Fibroblast of skin of right quadriceps (primary cell): ENCODE data around the gene S1PR5.
"Not testable (repeated sequence)": the region's sequence is repeated elsewhere in the genome, so short reads cannot be mapped to it uniquely, and the experiment has no call there.

Source experiments
- DNase-seq: peaks from one replicate; pipeline ENCODE4 v3.0.0-alpha.2; 2013

Gene S1PR5

DNA sequence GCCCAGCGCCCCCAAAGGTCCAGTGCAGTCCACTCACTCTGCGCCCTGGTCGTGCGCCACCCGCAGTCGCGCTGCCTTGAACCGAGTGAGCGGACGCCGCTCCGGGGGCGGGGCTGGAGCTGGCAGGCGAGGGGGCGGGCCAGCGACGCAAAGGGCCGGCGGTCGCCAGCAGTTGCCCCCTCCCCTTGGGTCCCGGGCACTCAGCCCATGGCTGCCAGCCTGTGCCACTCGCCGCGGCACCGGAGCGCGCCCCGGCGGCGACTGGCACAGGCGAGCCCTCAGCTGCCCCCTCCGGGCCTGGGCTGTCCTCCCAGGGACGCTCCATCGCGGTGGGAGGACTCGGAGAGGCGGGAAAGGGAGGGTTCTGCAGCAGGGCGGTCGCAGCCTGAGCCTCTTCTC is at the start of gene S1PR5:
Gene S1PR5, minus strand, starts transcription at position 87 of the 399 bp plus-strand sequence. CDS start 2,436 bp downstream, outside the sequence.
- no peak for DNase-seq

DNA sequence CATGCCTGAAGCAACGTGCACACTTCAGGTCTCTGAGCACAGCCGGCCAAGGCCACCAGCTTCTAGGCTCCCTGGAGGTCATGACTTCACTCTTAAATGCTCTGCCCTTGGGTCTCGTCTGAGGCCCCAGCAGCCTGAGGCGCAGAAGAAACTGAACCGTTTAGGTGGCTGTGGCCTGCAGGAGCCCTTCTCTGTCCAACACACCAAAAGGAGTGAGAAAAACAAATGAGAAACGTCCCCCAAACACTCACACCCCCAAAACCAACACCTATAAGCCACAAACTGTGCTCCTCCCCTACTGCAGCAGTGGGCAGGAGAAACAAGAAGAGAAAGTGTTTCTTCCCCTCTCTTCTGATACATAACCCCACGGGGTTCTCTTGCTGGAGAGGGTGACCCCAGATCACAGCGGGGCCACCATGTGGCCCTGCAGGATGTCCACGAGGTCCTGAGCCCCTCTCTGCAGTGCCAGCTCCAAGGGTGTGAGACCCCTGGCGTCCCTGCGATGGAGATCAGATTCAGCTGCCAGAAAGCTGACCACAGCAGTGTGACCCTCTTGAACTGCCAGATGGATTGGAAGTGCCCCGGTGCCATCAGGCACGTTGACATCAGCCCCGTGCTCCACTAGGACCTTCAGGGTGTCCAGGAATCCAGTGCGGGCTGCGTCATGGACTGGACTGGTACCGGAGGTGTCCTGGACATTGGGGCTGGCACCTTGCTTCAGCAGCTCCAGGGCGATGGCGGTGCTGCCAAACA is 49.6 kb upstream of the S1PR5 start:
- no peak for DNase-seq

DNA sequence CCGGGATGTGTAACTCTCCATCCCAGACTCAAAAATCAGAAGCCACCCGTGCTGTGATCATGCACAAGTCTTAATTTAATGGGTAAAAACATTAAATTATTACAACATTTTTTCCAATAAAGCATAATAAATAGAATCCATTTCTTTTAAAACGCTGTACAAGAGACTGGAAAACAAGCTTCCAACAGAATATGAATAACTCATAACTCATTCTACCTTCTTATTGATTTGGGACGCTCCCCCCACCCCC is 49.1 kb upstream of the S1PR5 start:
- no peak for DNase-seq

DNA sequence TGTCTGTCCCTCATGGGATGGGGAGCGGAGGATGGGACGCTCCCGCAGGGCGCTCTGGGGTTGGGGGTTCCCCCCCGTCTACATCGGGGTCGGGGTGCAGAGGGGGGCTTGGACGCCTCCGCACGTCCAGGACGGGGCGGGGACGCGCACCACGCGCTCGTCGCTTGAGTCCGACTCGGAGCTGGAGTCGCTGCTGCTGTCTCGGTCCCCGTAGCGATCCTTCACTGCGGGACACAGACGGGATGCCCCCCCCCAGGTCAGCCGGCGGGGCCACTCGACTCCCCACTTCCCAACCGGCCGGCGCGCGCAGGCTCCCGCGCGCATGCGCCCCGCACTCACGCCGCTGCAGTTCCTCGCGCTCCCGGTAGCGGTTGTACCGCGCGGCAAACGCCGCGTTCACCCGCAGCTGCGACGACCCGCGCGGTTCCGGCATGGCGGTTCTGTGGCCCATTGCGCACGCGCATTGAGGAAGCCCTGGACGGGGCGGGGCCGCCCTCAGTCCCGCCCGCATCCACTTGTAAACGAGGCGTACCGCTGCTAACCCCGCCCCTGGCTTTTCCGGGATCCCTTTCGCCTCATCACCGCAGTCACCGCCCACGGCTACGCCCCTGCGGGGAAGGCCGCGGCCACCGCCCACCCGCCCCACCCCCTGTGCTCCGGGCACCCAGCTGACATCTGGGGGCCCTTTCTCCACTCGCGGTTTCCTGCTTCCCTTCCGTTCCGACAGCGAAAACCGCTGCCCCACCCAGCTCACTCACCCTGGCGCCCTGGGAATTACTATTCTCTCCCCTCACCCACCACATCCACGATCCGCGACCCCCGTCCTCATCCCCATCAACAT is 48.5 kb upstream of the S1PR5 start, which contains the start of gene KRI1:
Gene KRI1, minus strand, starts transcription at position 444 of the 841 bp plus-strand sequence. Its CDS starts 11 bp downstream, at position 433.
- DNase-seq = peak; percentile 96

DNA sequence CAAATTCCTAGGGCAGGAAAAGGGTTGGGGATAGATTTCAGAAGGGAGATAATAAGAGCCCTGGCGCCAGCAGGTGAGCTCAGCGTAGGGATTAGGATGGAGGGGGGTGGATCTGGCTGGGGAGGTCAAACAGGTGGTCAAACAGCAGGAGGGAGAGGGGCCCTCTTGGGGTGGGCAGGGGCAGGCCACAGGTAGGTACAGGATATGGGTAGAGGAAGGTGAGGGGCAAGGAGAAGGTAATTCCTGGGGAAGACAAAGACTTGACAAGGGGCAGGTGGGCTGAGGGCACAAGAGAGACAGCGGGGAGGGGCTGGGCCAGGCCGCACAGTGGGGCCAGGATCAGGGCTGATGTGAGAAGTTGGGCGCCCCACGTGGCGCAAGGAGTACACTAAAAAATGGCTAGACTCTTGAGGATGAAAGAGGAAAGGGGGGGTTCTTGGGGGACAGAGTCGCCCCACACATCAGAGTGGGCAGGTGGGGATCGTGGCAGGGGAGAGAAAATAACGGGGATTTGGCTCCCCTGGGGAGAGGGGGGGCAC is 47.9 kb upstream of the S1PR5 start:
- DNase-seq = peak; percentile 43

DNA sequence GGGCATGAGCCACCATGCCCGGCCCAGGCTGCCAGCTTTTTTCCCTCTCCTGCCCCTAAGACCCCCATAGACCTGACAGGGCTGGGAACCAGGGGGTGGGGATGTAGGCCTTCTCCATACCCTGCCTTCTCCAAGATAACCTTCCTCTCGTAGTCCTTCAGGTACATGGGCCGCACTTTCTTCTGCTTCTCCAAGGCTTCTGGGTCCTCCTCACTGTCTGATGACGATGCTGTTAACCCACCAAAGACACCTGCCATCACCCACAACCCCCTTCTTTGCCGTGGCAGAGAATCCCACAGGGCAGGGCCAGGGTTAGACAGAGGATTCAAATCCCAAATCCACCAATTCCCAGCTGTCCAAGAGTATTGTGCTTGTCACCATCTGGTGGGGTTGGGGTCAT is 45.4 kb upstream of the S1PR5 start:
- DNase-seq = no peak

DNA sequence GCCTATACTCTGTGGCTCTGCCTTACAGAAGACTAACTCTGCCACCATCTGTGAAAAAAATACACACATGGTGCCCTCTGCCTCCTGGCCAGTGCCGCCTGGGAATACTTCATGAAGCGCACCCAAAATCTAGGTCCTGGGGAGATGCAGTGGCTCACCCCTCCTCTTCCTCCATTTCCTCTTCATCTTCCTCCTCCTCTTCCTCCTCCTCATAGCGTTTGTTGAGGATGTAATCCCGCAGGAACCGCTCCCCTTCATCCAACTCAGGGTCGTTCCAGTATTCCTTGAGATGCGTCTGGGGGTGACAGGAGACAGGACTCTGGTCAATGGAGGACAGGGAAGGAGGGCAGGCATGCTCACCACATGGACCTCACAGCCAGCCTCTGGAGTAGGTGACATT is 42.9 kb upstream of the S1PR5 start:
- no peak for DNase-seq

- no peak for DNase-seq
Observed at GRCh38 chr19:10557603-10558197, 40.5 kb upstream of the S1PR5 start.

GRCh38 chr19:10555610-10555973 is 38.3 kb upstream of the S1PR5 start:
- no peak for DNase-seq

DNA sequence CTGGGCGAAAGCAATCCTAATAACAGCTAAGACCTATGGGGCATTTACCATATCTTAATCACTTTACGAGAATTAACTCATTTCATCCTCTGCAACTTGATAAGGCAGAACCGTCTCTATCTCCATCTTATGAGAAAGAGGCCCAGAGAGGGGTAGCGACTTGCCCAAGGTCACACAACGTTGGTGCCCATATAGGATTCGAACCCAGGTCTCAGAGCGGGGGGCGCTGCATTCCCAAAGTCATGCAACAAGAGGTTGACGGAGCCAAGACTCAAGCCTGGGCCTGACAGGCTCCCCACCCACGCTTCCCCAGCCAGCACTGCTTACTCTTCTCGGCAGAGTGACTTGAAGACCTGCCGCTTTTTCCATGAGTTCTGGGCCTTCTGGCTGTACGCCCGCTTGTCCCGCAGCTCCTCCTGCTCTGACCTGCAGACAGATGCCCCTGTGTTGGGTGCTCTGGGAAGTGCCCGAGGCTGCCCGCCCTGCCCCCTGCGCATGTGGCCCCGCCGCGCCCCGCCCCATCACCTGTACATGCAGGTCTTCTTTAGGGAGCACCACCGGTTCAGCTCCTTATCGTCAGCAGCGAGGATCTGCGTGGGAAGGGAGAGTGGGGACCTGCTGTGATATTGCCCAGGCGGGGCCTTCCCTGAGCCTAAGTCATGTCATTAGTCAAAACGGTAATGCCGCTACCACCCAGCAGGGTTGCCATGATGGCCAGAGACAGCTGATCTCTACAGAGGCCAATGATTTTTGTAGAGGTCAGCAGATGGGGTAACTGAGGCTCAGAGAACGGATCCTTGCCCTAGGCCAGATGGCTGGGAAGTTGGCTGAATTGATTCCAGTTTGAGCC is 37.7 kb upstream of the S1PR5 start:
- no peak for DNase-seq

DNA sequence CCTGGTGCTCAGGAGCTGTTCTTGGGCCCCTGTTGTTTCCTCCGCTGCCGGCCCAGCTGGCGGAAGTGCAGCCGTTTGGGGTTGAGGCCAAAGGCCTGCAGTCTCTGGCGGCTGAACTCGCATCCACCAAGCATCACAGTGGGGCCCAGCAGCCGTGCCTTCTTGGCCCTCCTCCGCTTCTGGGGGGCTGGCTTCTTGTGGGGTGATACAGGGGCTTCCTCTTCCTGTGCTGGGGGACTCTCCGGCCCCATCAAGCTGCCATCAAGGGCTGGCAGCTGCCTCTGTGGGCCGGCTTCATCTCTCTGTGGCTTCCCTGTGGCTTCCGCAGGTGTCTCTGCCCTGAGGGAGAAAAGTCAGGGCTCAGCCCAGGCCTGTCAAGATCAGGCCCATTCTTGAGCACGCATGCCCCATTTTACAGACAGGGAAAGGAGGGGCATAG is 36.7 kb upstream of the S1PR5 start:
- DNase-seq = no peak

- DNase-seq = no peak
Observed at GRCh38 chr19:10553087-10553667, 35.9 kb upstream of the S1PR5 start.

DNA sequence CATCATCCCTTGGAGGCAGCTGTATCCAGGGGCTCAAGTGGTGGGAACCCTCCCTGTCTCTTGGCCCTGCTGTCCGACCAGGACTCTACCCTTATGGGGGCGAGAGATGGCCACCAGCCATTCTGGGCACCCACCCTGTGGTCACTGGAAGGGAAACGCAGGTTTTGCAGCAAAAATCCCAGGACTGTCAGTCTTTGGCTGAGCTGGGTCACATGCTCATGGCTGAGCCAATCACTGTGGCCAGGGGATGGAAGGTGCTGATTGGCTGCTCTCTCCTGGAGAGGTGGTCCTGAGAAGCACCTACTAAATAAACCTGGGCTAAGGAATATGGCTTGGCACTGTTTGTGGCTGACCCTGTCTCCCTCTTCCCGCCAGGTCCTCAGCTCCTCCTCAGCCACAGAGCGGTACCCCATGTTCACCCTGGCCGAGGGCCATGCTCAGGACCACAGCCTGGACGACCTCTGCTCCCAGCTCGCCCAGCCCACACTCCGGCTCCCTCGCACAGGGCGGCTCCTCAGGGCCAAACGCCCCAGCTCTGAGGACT is 35.3 kb upstream of the S1PR5 start:
- DNase-seq = peak; percentile 14

DNA sequence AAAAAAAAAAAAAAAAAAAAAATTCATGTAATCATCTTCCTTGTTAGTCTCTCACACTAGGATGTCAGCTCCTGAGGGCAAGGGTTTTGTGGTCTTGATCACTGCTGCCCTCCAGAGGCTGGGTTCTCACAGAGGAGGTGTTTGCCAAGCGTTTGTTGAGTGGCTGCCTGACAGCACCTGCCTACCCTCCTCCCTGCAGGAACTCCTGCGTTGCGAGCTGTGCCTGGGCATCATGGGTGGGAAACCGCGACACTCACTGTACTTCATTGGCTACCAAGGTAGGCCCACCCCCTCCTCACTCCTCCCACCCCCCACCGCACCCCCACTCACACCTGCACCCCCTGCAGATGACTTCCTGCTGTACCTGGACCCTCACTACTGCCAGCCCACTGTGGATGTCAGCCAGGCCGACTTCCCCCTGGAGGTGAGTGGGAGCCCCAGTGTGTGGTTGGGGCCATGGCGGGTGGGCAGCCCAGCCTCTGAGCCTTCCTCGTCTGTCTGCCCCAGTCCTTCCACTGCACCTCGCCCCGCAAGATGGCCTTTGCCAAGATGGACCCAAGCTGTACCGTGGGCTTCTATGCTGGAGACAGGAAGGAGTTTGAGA is 34.6 kb upstream of the S1PR5 start:
- DNase-seq = peak; percentile 23

DNA sequence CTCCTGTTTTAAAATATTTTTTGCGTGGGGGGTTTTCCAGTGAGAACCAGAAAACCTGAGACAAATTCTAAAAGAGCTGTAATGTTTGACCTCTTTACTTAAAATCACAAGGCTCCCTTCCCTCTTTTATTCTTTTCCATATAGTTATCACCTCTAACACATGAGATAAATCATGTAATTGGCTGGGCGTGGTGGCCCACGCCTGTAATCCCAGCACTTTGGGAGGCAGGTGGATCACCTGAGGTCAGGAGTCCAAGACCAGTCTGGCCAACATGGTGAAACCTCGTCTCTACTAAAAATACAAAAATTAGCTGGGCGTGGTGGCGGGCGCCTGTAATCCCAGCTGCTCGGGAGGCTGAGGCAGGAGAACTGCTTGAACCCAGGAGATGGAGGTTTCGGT is 33.8 kb upstream of the S1PR5 start:
- not testable (repeated sequence) for DNase-seq

- DNase-seq = no peak
Observed at GRCh38 chr19:10550336-10550735, 33.1 kb upstream of the S1PR5 start.

DNA sequence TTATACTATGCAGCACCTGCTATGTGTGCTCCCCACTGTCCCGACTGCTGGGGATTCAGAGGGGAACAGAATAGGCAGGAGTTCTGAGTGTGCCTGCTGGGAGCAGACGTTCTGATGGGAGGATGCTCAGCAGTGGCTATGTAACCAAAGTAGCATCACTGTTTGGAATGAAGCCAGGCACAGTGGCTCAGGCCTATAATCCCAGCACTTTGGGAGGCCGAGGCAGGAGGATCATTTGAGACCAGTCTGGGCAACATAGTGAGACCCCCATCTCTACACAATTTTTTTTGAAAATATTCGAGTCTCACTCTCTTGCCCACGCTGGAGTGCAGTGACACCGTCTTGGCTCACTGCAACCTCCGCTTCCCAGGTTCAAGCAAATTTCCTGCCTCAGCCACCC is 32.5 kb upstream of the S1PR5 start:
- no peak for DNase-seq

- DNase-seq = no peak
Observed at GRCh38 chr19:10548746-10549276, 31.6 kb upstream of the S1PR5 start.

GRCh38 chr19:10546817-10547216 is 29.6 kb upstream of the S1PR5 start:
- DNase-seq = no peak

DNA sequence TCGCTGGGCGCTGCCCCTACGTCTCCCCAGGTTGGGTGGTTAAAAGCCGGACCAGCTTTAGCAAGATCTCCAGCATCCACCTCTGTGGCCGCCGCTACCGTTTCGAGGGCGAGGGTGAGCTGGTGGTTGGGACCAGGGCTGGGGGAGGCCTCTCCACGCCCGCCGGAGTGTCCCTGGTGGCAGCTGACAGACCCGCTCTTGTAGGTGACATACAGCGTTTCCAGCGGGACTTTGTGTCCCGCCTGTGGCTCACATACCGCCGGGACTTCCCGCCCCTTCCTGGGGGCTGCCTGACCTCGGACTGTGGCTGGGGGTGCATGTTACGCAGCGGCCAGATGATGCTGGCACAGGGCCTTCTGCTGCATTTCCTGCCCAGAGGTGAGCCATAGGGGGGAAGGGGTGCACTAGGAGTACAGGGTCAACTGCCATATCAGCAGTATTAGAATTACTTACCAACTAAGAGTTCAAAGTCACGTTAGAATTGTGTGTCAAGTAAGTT is 27.6 kb upstream of the S1PR5 start:
- DNase-seq = no peak

DNA sequence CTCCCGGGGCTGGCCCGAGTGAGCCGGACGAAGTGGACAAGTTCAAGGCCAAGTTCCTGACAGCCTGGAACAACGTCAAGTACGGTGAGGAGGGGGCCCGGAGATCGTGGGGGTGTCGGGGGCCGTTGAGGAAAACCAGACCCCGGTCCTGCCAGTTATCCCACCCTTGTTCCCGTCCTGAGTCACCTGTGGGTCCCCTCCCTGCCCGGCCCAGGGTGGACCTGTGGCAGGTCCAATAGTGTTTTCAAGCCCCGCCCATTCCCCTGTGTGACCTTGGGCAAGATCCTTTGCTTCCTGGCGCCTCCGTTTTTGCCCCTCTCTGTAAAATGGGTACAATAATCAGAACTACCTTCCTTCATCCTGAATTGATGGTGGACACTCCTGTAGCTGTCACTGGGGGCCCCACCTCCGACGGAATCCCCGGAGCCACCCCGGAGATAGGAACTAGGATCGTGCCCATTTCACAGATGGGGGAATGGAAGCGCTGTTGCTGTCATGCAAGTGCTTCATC is 27.1 kb upstream of the S1PR5 start:
- DNase-seq = no peak
